Neural cell (in vitro differentiated cells): ENCODE results near the gene RAE1.

Experiments used
- EP300 ChIP-seq: fragments of 450-650 bp; conservative IDR thresholded peaks from 2 replicates; pipeline ENCODE4 v1.6.1; 2014; ENCODE audit warnings: antibody characterized with exemption, mild to moderate bottlenecking, moderate library complexity; ENCODE audit not compliant: poor library complexity, severe bottlenecking
- EZH2 ChIP-seq: fragments of 200-600, 300-800 bp; shearing (Covaris generic), sonication (generic); IDR thresholded peaks from 2 replicates; pipeline ENCODE4 v1.6.1; 2014; ENCODE audit warnings: antibody characterized with exemption, low read length, borderline replicate concordance, mild to moderate bottlenecking; ENCODE audit not compliant: insufficient read depth, poor library complexity, severe bottlenecking
- POLR2AphosphoS5 ChIP-seq: IDR thresholded peaks from 2 replicates; pipeline ENCODE4 v1.6.1; 2012
- RAD21 ChIP-seq: fragments of 450-650 bp; conservative IDR thresholded peaks from 2 replicates; pipeline ENCODE4 v1.6.1; 2014; ENCODE audit warnings: antibody characterized with exemption, mild to moderate bottlenecking, moderate library complexity
- SMC3 ChIP-seq: fragments of 450-650 bp; conservative IDR thresholded peaks from 2 replicates; pipeline ENCODE4 v1.6.1; 2014; ENCODE audit warnings: antibody characterized with exemption, mild to moderate bottlenecking, moderate library complexity; ENCODE audit not compliant: poor library complexity
- TAF1 ChIP-seq: IDR thresholded peaks from 2 replicates; pipeline ENCODE4 v1.6.1; 2012; ENCODE audit warnings: low read depth
- TF ChIP-seq, protein P1 (sequence below): fragments of 450-650 bp; IDR thresholded peaks from 2 replicates; pipeline ENCODE4 v1.5.1; 2014; ENCODE audit warnings: antibody characterized with exemption, mild to moderate bottlenecking, moderate library complexity; ENCODE audit not compliant: poor library complexity, severe bottlenecking

- TF ChIP-seq, protein P1, sequence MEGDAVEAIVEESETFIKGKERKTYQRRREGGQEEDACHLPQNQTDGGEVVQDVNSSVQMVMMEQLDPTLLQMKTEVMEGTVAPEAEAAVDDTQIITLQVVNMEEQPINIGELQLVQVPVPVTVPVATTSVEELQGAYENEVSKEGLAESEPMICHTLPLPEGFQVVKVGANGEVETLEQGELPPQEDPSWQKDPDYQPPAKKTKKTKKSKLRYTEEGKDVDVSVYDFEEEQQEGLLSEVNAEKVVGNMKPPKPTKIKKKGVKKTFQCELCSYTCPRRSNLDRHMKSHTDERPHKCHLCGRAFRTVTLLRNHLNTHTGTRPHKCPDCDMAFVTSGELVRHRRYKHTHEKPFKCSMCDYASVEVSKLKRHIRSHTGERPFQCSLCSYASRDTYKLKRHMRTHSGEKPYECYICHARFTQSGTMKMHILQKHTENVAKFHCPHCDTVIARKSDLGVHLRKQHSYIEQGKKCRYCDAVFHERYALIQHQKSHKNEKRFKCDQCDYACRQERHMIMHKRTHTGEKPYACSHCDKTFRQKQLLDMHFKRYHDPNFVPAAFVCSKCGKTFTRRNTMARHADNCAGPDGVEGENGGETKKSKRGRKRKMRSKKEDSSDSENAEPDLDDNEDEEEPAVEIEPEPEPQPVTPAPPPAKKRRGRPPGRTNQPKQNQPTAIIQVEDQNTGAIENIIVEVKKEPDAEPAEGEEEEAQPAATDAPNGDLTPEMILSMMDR, result no peak
- no peak for TF ChIP-seq SMC3
- no peak for TF ChIP-seq EZH2
- no peak for TF ChIP-seq RAD21
- no peak for TF ChIP-seq POLR2AphosphoS5
- TF ChIP-seq TAF1, result no peak
- TF ChIP-seq EP300, result no peak
Observed at GRCh38 chr20:57401565-57401918, 50.5 kb downstream of the RAE1 start.
